ENCODE results near the gene RFLNA.

Gene RFLNA, protein sequence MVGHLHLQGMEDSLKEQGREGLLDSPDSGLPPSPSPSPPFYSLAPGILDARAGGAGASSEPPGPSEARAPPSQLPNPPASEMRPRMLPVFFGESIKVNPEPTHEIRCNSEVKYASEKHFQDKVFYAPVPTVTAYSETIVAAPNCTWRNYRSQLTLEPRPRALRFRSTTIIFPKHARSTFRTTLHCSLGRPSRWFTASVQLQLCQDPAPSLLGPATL

DNA sequence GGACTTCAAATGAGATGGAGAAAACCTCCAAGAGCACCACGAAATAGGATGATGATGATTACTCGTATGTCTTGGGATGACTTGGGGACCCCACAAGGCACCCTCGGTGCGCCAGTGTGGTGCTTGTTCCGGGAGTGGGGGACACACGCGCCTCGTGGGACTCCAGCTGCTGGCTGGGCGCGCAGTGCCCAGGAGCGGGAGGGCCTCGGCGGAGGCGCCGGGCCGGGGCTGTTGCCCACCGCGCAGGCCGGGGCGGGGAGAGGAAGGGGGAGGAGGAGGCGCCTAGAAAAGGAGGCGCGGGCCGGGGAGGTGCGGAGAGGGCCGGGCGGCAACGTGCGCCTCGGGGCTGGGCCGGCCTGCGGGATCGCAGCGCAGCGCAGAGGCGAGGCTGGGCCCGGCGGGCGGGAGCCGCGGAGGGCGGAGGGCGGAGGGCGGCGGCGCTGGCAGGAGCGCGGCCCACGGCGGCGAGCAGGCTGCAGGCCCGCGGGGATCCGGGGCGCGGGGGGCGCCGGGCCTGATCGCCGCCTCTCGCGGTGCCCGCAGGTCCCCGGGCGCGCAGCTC is at the start of gene RFLNA:
Gene RFLNA (plus strand): TSS at position 314 of the 562 bp plus-strand sequence. CDS start 337 bp downstream, outside the sequence.
- no peak for DNase-seq

- no peak for DNase-seq
Observed at GRCh38 chr12:124247331-124247730, 47.6 kb upstream of the RFLNA start.

- no peak for DNase-seq
Observed at GRCh38 chr12:124248941-124249825, 45.7 kb upstream of the RFLNA start.

DNA sequence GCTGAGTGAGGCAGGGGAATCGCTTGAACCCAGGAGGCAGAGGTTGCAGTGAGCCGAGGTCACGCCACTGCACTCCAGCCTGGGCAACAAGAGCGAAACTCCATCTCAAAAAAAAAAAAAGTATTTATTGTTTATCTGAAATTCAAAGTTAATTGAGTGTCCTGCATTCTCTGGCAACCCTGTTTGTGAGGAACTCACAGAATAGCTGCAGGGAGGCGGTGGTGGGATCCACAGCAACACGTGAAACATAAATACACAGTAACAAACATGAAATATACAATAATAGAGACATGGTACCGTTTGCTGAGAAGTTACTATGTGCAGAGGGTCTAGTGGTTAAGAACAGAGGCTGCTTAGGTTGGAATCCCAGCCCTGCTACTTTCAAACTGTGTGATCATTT is 43.7 kb upstream of the RFLNA start:
- DNase-seq, result no peak

DNA sequence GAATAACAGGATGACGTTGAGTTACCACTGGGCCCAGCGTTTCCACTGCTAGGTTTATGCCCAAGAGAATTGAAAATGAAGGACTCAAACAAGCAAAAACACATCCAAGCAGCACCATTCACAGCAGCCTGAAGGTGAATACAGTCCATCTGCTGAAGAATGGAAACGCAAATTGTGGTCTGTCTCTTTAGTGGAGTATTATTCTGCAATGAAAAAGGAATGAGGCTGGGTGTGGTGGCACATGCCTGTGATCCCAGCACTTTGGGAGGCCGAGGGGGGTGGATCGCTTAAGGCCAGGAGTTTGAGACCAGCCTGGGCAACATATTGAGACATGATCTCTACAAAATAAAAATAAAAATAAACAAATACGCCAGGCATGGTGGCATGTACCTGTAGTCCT is 41.9 kb upstream of the RFLNA start:
- DNase-seq, result no peak

GRCh38 chr12:124254126-124254525 is 40.8 kb upstream of the RFLNA start:
- no peak for DNase-seq

DNA sequence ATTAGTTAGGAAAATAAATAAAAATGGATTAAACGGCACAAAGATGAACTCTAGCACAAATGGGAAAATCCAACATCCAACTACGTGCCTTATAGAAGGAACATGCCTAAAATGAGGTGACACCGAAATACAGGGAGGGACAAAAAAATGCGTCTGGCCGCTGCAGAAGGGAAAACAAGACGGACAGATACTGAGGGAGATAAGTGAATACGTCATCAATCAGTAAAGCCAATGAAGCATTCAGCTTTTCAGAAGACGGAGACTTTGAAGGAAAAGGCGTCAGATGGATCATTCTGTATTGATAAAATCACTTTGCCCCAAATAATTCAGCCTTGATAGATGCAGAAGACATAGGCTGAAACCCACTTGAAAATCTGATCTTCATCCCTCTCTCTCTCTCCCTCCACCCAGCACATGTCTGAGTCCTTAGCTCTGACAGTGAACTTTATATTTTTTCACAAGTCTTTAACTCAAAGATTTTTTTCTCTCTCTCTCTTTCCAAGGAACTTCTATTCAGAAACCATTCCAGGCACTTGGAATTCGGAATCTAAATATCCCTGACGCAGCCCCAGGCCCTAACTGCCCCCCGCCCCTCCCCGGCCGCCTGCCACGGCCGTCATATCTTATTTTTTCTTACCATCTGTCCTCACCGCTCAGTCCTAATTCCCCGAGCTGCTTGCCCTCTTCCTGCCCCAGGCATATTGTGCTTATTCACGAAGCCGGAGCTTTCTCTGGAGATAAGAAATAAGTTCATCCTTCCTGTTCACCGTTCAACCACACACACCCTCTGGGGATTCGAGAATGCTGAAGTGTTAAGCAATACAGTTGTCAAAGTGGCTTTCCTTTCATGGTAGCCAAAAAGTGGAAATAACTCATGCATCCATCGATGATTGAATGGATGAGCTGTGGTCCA is 35.5 kb upstream of the RFLNA start:
- DNase-seq, result peak; percentile 30

DNA sequence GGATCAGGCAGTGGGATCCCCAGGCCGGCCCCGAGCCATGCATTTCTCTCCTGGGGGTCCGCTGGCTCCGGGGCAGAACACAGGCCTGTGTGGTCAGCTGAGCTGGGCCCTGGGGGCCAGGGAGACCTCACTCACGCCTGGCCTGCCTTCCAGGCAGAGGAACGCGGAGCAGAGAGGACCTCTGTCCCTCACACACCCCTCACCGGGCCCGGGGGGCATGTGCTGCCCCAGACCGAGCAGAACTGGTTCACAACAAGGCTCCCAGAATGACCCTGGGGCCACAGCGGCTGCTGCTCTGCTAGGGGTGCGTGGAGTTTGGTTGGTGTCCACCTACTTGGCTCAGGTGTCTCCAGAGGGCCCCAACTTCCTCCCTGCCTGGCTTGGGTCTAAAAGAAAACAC is 33.0 kb upstream of the RFLNA start:
- DNase-seq, result no peak

GRCh38 chr12:124264089-124264795 is 30.7 kb upstream of the RFLNA start:
- no peak for DNase-seq

GRCh38 chr12:124264879-124265278 is 30.0 kb upstream of the RFLNA start:
- DNase-seq, result no peak

- DNase-seq, result no peak
Observed at GRCh38 chr12:124267205-124267778, 27.6 kb upstream of the RFLNA start.

GRCh38 chr12:124270671-124271070 is 24.2 kb upstream of the RFLNA start:
- no peak for DNase-seq

DNA sequence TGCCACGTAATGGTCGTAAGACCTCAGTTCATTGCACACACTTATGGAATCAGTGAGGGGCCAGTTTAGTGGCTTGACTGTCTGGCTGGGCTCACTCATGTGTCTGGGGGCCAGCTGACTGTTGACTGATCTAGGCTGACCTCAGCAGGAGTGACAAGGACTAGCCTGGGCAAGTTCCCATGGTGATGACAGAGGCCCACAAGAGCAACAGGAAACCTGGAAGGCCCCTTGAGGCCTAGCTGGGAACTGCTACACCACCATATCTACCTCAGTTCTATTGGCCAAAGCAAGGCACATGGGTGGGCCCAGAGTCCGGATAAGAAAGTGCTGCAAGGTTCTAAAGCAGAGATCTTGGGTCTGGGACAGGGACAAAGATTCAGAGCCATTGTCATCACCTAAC is 21.3 kb upstream of the RFLNA start:
- DNase-seq, result peak; percentile 52

DNA sequence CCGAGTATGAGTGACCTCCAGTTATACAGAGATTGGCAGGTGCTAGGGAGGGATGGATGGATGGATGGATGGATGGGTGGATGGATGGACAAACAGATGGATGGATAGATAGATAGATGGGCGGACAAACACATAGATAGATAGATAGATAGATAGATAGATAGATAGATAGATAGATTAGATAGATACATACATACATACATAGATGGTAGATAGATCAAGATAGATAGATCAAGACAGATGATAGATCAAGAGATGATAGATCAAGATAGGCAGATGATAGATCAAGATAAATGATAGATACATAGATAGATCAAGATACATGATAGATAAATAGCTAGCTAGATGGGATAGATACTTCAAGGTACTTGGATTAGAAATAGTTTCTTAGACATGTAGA is 18.6 kb upstream of the RFLNA start:
- DNase-seq, result no peak

DNA sequence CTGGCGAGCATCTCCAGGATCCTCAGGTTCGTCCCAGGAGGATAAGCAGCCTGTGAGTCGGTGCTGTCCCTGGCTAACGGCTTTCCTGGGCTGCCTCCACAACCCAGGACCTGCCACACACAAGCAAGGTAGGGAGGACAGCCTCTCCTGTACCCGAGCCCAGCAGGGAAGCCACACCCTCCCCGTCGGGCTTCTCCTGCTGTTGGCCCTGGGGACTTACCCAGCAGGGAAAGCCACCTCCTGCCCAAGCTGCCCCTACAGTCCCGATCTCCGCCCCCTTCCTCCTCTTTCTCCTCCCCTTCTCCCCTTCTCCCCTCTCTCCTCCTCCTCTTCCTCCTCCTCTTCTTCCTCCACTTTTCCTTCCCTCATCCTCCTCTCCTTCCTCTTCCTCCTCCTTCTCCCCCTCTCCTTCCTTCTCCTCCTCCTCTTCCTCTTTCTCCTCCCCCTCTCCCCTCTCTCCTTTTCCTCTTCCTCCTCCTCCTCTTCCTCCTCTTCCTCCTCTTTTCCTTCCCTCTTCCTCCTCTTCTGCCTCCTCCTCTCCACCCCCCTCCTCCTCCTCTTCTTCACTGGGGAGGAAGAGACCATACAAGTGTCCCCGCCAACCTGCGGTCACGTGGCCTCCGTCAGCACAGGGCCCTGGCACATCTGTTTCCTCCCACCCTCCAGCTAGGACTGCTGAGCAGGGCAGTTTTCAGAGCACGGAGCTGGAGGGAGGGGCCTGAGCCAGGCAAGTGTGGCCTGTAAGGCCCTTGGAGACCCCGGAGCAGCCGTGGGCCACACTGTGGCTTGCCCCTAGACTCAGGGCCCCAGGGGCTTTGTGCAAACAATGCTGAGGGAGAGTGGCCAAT is 17.3 kb upstream of the RFLNA start:
- no peak for DNase-seq

DNA sequence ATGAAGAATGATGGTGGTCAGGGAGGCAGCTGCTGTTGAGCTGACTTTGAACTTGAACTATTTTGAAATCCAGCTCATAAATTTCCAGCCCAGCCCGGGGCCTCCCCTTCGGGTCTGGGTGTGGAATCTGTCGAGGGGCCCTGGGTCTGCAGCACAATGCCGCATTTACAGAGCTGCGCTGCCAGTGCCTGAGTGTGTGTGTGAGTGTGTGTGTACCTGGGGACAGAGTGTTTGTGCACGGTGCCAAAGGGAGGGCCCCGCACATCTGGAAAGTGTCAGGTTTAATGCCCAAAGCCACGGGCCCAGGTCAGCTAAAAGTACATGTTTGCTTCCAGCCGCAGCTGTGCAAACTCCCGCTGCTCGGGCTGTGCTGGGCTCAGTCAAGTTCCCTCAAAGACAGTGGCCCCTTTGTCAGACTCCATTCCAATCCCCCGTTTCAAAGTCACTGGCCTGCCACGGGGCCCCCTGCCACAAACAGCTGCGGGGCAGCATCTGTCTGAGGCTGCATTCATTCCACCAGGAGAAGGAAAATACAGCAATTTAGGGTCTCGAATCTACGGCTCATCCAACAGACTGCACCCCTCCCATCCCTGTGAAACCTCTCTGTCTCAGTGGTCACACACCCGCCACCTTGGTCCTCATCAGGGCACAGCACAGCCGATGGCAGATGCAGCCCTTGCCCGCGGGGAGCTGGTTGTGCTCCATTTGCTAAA is 16.3 kb upstream of the RFLNA start:
- DNase-seq, result no peak

GRCh38 chr12:124279315-124279714 is 15.6 kb upstream of the RFLNA start:
- DNase-seq, result no peak

GRCh38 chr12:124279846-124280360 is 15.0 kb upstream of the RFLNA start:
- no peak for DNase-seq

DNA sequence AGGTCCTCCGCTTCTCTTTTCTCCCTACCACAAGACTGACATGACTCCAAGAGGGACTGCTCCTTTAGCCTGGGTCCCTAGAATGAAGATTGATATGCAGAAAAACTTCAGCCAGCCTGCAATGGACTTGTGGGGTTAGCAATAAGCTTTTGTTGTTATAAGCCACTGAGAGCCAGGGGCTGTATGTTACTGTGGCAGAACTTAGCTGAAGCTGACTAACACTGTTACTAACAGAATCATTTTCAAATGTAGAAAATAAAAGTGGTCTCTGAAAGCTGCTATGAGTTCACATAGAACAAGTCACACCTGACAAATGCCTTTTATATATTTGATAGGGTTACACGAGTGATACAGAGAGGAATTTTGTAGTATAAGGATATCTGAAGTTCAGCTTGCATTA is 13.6 kb upstream of the RFLNA start:
- no peak for DNase-seq

GRCh38 chr12:124282287-124282686 is 12.6 kb upstream of the RFLNA start:
- no peak for DNase-seq

Measured in GDM1 (cell line).